ENCODE data around the gene C14orf180.
A peak's percentile ranks its signal among the peaks of the same experiment; 100 is the strongest.

C14orf180 gene

GRCh38 chr14:104548802-104549535, 30.6 kb upstream of the C14orf180 start:
- DNase-seq = peak in 7 of 42 donors; percentile 0 to 22 (median 8)
- intact Hi-C loops (cut with DNase I) = no loop called here

GRCh38 chr14:104549536-104550339, 29.8 kb upstream of the C14orf180 start:
- DNase-seq = peak in 9 of 42 donors; percentile 1 to 21 (median 2)
- intact Hi-C loops (cut with DNase I) = no loop called here

GRCh38 chr14:104550340-104550860, 29.2 kb upstream of the C14orf180 start:
- DNase-seq = peak in 5 of 42 donors; percentile 1 to 37 (median 18)
- intact Hi-C loops (cut with DNase I) = no loop called here

- peak in 30 of 42 donors; percentile 2 to 70 (median 36) for DNase-seq
- intact Hi-C loops (cut with DNase I) = no loop called here
Measured at GRCh38 chr14:104550861-104551728, 28.5 kb upstream of the C14orf180 start.

- intact Hi-C loops (cut with DNase I) = no loop called here
- DNase-seq = peak in 16 of 42 donors; percentile 1 to 34 (median 6)
Measured at GRCh38 chr14:104551851-104552737, 27.5 kb upstream of the C14orf180 start.

GRCh38 chr14:104552738-104553125, 26.8 kb upstream of the C14orf180 start:
- intact Hi-C loops (cut with DNase I) = no loop called here

GRCh38 chr14:104553166-104554087, 26.1 kb upstream of the C14orf180 start:
- intact Hi-C loops (cut with DNase I) = no loop called here
- DNase-seq = peak in 5 of 42 donors; percentile 1 to 6 (median 2)

More at GRCh38 chr14:104552738-104553125, 26.8 kb upstream of the C14orf180 start:
- DNase-seq = peak in 6 of 42 donors; percentile 1 to 12 (median 5)

GRCh38 chr14:104554088-104554607, 25.4 kb upstream of the C14orf180 start:
- intact Hi-C loops (cut with DNase I) = no loop called here
- DNase-seq = peak in 6 of 42 donors; percentile 0 to 3 (median 2)

- intact Hi-C loops (cut with DNase I) = no loop called here
- DNase-seq = peak in 7 of 42 donors; percentile 2 to 32 (median 11)
Measured at GRCh38 chr14:104554608-104555429, 24.7 kb upstream of the C14orf180 start.

GRCh38 chr14:104555430-104556255, 23.9 kb upstream of the C14orf180 start:
- intact Hi-C loops (cut with DNase I) = no loop called here
- DNase-seq = peak in 3 of 42 donors; percentile 0 to 2 (median 1)

GRCh38 chr14:104556256-104557021, 23.1 kb upstream of the C14orf180 start:
- intact Hi-C loops (cut with DNase I) = no loop called here

GRCh38 chr14:104557086-104557485, 22.5 kb upstream of the C14orf180 start:
- intact Hi-C loops (cut with DNase I) = no loop called here
- DNase-seq = peak in 3 of 42 donors; percentile 0 to 4 (median 3)

More at GRCh38 chr14:104556256-104557021, 23.1 kb upstream of the C14orf180 start:
- DNase-seq = peak in 6 of 42 donors; percentile 1 to 10 (median 2)

GRCh38 chr14:104557766-104558165, 21.8 kb upstream of the C14orf180 start:
- intact Hi-C loops (cut with DNase I) = no loop called here

More at GRCh38 chr14:104557766-104558165, 21.8 kb upstream of the C14orf180 start:
- peak in 2 of 42 donors; percentile 0 to 1 for DNase-seq

Data from head of caudate nucleus (tissue), 42 donors.